Bronchial epithelial cell (primary cell): ENCODE measurements around the gene NRP2. TPM values are rescaled to one million over a fixed set of nuclear protein-coding genes. Genes with fewer than 3 reads are reported as not detected.

ENCODE experiments used
- DNase-seq: peaks from one replicate; pipeline ENCODE4 v3.0.0-alpha.2; 2010; ENCODE audit warnings: low read depth
- FAIRE-seq: peaks from 2 replicates; lab custom pipeline; 2011; peaks lifted over from hg19 to GRCh38; lab: Jason Lieb, UNC
- H3K27me3 ChIP-seq: 2 replicates; pipeline ENCODE4 v1.5.1; 2011; ENCODE audit warnings: low read length; ENCODE audit not compliant: control insufficient read depth, insufficient read depth
- H3K36me3 ChIP-seq: 2 replicates; pipeline ENCODE4 v1.5.1; 2011; ENCODE audit warnings: low read length; ENCODE audit not compliant: control insufficient read depth, insufficient read depth
- H3K4me3 ChIP-seq: 2 replicates; pipeline ENCODE4 v1.5.1; 2011; ENCODE audit warnings: mild to moderate bottlenecking, low read depth, low read length, control low read depth
- total RNA-seq: library from RNA; depleted of rRNA; stranded (reverse); fragments of >200 nt; gene quantifications from 2 replicates; pipeline ENCODE4 v1.2.1, GENCODE V29; 2014
- TF ChIP-seq, protein P1 (sequence below): IDR thresholded peaks from 2 replicates; pipeline ENCODE4 v1.5.1; 2011; ENCODE audit warnings: mild to moderate bottlenecking, moderate library complexity, low read length, control low read depth, inconsistent platforms; ENCODE audit not compliant: insufficient read depth, severe bottlenecking

NRP2 gene
- total RNA-seq, 1 donor from 2014 or later = 21.3 TPM

DNA sequence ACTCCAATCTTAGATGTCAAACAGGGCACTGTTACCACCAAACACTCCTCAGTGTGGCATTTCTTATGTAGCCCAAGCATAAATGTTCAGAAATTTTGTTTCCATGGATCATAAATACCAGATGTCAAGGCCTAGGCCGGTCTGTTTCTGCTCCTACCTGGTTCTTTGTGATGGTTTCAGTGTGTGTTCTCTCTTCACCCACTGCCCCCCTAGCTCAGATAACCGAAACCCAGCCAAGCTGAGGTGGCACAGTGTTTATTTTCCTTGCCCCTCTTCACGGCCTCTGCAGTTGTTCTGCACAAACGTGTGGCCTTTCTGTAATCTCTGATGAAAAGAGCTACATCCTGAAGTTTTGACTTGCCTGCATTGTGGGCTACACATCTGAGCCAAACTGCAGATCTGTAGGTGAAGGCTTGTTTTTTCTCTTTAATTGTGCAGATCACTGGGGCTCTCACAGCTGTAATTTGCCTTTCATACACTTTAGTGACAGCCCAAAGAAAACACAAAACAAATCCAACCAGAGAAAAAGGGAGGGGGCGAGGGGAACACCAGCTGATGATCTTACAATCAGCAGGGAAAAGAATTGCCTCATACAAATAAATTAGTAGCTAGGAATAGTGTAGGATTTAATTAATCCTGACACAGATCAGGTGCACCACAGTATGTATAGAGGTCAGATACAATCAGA lies 99.1 kb downstream of the NRP2 start:
- FAIRE-seq = no peak
- Histone ChIP-seq H3K36me3 (no peaks in the 10 kb centered on the region), H3K4me3 (no peak overlapping the region), H3K27me3 (no peaks in the 10 kb centered on the region)
- no peak for DNase-seq
- TF ChIP-seq, protein P1, sequence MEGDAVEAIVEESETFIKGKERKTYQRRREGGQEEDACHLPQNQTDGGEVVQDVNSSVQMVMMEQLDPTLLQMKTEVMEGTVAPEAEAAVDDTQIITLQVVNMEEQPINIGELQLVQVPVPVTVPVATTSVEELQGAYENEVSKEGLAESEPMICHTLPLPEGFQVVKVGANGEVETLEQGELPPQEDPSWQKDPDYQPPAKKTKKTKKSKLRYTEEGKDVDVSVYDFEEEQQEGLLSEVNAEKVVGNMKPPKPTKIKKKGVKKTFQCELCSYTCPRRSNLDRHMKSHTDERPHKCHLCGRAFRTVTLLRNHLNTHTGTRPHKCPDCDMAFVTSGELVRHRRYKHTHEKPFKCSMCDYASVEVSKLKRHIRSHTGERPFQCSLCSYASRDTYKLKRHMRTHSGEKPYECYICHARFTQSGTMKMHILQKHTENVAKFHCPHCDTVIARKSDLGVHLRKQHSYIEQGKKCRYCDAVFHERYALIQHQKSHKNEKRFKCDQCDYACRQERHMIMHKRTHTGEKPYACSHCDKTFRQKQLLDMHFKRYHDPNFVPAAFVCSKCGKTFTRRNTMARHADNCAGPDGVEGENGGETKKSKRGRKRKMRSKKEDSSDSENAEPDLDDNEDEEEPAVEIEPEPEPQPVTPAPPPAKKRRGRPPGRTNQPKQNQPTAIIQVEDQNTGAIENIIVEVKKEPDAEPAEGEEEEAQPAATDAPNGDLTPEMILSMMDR = no peak

DNA sequence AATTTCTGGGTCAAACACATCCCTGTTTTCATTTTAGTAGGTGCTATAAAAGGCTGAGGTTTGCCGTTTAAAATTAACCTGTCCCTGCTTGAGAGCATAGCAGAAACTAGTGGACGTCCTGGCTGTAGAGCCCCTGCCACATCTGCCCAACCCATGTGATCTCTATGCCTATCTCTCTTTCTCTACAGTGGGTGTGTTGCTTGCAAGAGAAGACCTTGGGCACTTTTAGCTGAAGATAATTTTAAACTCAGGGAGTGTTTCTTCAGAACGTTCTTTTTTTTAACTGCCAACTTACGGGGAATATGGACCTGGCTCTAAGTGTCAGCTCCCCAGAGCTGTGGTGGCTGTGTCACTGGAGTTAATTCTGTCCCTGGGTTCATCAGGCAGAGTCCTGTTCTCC lies 100.6 kb downstream of the NRP2 start:
- DNase-seq (no peak), FAIRE-seq (no peak)
- H3K4me3 ChIP-seq = no peak overlapping the region
- H3K27me3 ChIP-seq = no peaks in the 10 kb centered on the region
- H3K36me3 ChIP-seq = no peaks in the 10 kb centered on the region
- TF ChIP-seq, protein P1 = no peak

DNA sequence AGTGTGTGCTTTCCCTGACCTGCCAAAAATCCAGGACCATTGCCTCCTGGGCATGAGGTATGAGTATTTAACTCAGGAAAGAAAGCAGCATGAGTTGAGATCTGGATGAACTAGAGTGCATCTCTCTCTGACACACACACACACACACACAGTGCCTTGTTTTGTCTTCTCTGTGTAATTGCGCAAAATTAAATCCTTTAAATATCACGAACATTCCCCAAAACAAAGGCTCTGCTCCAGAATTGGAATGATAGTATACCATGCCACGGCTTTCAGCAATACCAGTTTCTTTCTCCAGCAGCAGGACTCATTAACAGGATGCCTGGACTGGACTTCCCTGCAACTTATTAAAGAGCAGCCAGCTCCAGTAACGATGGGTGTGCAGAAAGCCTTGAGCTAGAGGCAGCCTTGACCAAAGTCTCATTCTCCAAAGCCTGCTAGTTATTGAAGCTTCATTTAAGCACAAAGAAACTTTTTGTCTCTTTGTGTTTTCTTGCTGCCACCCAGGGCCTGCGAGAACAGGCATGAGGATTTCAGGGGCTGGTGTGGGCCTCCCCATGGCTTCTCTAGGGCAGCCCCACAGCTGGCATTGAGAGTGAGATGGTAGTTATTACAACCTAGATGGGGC lies 101.7 kb downstream of the NRP2 start:
- no peak overlapping the region for H3K4me3 ChIP-seq
- TF ChIP-seq, protein P1 = no peak
- H3K27me3 ChIP-seq = no peaks in the 10 kb centered on the region
- no peak for DNase-seq
- no peaks in the 10 kb centered on the region for H3K36me3 ChIP-seq
- FAIRE-seq = no peak

DNA sequence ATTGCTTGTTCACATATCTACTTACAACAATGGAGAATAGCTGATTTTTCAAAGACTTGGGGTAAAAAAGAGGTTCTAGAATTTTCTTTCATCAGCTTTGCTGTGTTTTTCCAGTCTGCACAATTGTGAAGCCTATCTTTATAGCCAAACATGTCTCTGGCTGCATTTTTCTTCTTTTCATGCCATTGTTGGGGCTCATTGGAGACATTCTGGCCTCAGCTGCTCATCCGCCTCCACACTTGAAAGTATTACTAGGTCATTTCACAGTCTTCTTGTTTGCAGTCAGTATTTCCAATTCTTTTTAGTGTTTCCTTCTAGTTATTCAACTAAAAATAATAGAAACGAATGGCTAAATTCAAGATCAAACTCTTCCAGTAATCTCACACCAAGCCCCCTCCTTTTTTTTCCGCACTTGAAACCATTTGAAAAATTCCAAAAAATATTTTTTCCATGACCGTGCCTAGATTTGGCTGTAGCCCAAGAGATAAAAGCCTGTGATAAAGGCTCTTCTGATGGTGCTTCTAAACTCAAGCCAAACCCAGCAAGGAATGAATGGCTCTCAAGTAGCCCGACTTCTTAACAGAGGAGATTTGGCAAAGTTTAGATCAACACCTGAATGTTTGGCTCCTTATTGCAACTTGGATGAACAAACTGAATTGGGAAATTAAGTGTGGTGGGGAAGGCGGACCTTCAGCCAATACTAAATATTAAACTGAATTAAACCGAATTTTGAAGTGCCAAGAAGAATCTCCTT lies 103.4 kb downstream of the NRP2 start:
- TF ChIP-seq, protein P1 = no peak
- no peak for DNase-seq
- no peak overlapping the region for H3K4me3 ChIP-seq
- no peaks in the 10 kb centered on the region for H3K36me3 ChIP-seq
- H3K27me3 ChIP-seq = no peaks in the 10 kb centered on the region
- no peak for FAIRE-seq

DNA sequence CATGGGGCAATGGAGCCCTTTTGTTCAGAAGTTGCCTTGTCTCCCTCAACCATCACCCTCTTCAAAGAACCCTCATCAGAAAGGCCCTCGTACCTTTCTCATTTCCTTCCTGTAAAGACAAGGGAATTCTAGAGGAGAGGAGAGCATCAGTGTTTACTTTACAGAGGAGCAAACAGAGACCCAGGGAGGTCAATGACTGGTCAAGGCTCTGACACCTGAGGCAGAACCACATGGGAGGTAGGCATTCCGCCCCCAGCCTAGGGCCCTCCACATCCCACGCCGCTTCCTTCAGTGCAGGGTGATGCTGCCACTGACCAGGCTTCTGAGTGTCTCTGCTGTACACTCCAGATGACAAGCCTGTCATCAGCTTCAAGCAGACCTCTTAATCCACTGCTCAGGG lies 104.7 kb downstream of the NRP2 start:
- H3K4me3 ChIP-seq = no peak overlapping the region

More for the DNA sequence above, 104.7 kb downstream of the NRP2 start:
- no peak for DNase-seq
- FAIRE-seq = peak; percentile 32
- Histone ChIP-seq H3K27me3 (no peaks in the 10 kb centered on the region), H3K36me3 (no peaks in the 10 kb centered on the region)
- TF ChIP-seq, protein P1 = no peak
